ENCODE measurements around the gene MRTO4. TPM values are rescaled to one million over a fixed set of nuclear protein-coding genes. Genes with fewer than 3 reads are reported as not detected.

The MRTO4 gene
- total RNA-seq, 2 donors from 2014 or later, result 8.8 to 29.6 TPM

- no peak overlapping the region for H3K4me3 ChIP-seq
- DNase-seq (ENCODE audit: low spot score) (no peak), ATAC-seq (ENCODE audit: insufficient number of reproducible peaks, low FRiP score, low read depth) (no peak)
- H3K4me1 ChIP-seq (ENCODE audit: control insufficient read depth in 1 of 2, low read depth in 2 of 2), result peaks cover 9 to 13% of the 10 kb centered on the region in 2 donors
- no peak overlapping the region for H3K27ac ChIP-seq
- no peaks in the 10 kb centered on the region for H3K27me3 ChIP-seq (replicated peaks; ENCODE audit: insufficient read depth)
- no peaks in the 10 kb centered on the region for H3K9me3 ChIP-seq
- peaks cover 37% of the 10 kb centered on the region for H3K36me3 ChIP-seq
- no peak for TF ChIP-seq CTCF (IDR thresholded peaks at IDR 0.05)
Measured at GRCh38 chr1:19257178-19257914, 5.7 kb downstream of the MRTO4 start.

GRCh38 chr1:19258353-19258752 is 6.7 kb downstream of the MRTO4 start:
- peaks cover 37% of the 10 kb centered on the region for H3K36me3 ChIP-seq

GRCh38 chr1:19260211-19261138 is 8.9 kb downstream of the MRTO4 start:
- Histone ChIP-seq H3K4me3 (no peak overlapping the region), H3K27me3 (replicated peaks; ENCODE audit: insufficient read depth) (no peaks in the 10 kb centered on the region), H3K4me1 (ENCODE audit: control insufficient read depth in 1 of 2, low read depth in 2 of 2) (no peaks in the 10 kb centered on the region), H3K27ac (no peak overlapping the region), H3K36me3 (peaks cover 37% of the 10 kb centered on the region), H3K9me3 (no peaks in the 10 kb centered on the region)
- ATAC-seq (ENCODE audit: insufficient number of reproducible peaks, low FRiP score, low read depth), result no peak
- no peak for TF ChIP-seq CTCF (IDR thresholded peaks at IDR 0.05)
- no peak for DNase-seq (ENCODE audit: low spot score)

More at GRCh38 chr1:19258353-19258752, 6.7 kb downstream of the MRTO4 start:
- Histone ChIP-seq H3K9me3 (no peaks in the 10 kb centered on the region), H3K27me3 (replicated peaks; ENCODE audit: insufficient read depth) (no peaks in the 10 kb centered on the region), H3K4me3 (no peak overlapping the region), H3K4me1 (ENCODE audit: control insufficient read depth in 1 of 2, low read depth in 2 of 2) (peaks cover 0 to 3% of the 10 kb centered on the region in 2 donors), H3K27ac (no peak overlapping the region)
- TF ChIP-seq CTCF (IDR thresholded peaks at IDR 0.05), result no peak
- no peak for ATAC-seq (ENCODE audit: insufficient number of reproducible peaks, low FRiP score, low read depth)
- DNase-seq (ENCODE audit: low spot score), result no peak

GRCh38 chr1:19262047-19262446 is 10.4 kb downstream of the MRTO4 start:
- Histone ChIP-seq H3K36me3 (peaks cover 28% of the 10 kb centered on the region), H3K9me3 (no peaks in the 10 kb centered on the region), H3K4me1 (ENCODE audit: control insufficient read depth in 1 of 2, low read depth in 2 of 2) (no peaks in the 10 kb centered on the region), H3K4me3 (no peak overlapping the region), H3K27ac (no peak overlapping the region), H3K27me3 (replicated peaks; ENCODE audit: insufficient read depth) (no peaks in the 10 kb centered on the region)
- DNase-seq (ENCODE audit: low spot score) (no peak), ATAC-seq (ENCODE audit: insufficient number of reproducible peaks, low FRiP score, low read depth) (no peak)
- TF ChIP-seq CTCF (IDR thresholded peaks at IDR 0.05), result no peak

- no peak for TF ChIP-seq CTCF (IDR thresholded peaks at IDR 0.05)
- no peak overlapping the region for H3K27ac ChIP-seq
- ATAC-seq (ENCODE audit: insufficient number of reproducible peaks, low FRiP score, low read depth), result no peak
- no peaks in the 10 kb centered on the region for H3K9me3 ChIP-seq
- DNase-seq (ENCODE audit: low spot score), result no peak
- no peaks in the 10 kb centered on the region for H3K27me3 ChIP-seq (replicated peaks; ENCODE audit: insufficient read depth)
- H3K4me3 ChIP-seq, result no peak overlapping the region
- H3K36me3 ChIP-seq, result peaks cover 21% of the 10 kb centered on the region
- H3K4me1 ChIP-seq (ENCODE audit: control insufficient read depth in 1 of 2, low read depth in 2 of 2), result no peaks in the 10 kb centered on the region
Measured at GRCh38 chr1:19262744-19263143, 11.1 kb downstream of the MRTO4 start.
